T47D (cell line): Measurements from ENCODE around the gene MYB.

ENCODE experiments used
- DNase-seq, 2 experiments: peaks; one replicate each; pipeline versions ENCODE4 v3.0.0 to v3.0.0-alpha.2; 2011 to 2012; ENCODE audit warnings: low read depth in 1 of 2, low spot score in 1 of 2
- JUND ChIP-seq: IDR thresholded peaks from 2 replicates; pipeline ENCODE4 v1.6.1; 2012; ENCODE audit warnings: low read depth
- in situ Hi-C: cut with HindIII; loops from 2 replicates; pipeline ENCODE4 v1.10.0; 2016; ENCODE audit warnings: low sequenced_read_pairs, low pct_unique_long_range_greater_than_20kb

Gene MYB

DNA sequence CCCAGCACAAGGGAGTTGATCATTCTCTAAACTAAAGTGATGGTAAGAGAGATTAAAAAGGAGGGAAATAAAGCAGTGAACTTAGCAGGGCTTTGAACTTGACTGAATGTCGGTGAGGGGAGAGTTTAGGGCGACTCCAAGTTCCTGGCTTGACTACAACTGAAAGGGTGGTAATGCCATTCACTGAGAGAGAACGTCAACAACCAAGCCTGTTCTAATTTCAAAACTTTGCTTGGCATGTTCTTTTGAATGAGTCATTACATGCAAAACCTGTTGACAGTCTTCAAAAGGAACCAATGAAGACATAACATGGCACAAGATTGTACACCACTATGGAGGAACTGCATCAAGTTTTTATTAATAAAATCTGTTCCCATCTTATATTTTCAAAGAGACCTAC, 10.3 kb upstream of the MYB start:
- TF ChIP-seq JUND: no peak
- no peak for DNase-seq
- in situ Hi-C loops: no loop called here

DNA sequence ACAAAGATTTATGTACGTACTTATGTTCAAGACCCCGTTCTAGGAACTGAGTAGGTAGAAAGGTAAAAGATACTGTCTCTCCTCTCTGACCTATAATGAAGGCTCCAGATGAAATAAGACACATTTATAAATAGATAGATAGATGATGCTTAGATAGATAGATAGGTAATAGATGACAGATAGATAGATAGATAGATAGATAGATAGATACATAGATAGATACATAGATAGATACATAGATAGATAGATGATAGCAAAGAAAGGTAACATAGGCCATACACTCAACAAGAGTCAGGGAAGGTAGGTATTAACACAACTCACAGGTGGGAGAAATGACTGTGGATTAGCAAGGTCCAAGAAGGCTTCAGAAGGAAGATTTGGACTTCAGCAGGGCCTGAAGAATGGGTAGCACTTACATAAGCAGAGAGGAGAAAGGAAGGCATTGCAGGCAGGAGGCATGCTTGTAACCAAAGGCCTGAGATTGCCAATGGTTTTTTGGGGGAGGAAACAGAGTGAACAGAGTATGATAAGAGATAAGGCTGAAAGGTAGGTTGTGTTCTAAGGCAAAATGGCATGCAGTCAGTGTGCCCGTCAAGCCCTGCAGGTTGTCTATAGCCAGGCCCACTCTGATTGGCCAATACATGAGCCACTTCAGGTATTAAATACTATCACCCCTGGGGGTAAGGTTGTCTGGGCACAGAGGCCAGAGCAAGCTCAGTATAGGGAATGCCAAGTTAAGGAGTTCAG, 7.7 kb upstream of the MYB start:
- in situ Hi-C loops: no loop called here
- no peak for TF ChIP-seq JUND
- DNase-seq: peak in 1 of 2 experiments; percentile 8

DNA sequence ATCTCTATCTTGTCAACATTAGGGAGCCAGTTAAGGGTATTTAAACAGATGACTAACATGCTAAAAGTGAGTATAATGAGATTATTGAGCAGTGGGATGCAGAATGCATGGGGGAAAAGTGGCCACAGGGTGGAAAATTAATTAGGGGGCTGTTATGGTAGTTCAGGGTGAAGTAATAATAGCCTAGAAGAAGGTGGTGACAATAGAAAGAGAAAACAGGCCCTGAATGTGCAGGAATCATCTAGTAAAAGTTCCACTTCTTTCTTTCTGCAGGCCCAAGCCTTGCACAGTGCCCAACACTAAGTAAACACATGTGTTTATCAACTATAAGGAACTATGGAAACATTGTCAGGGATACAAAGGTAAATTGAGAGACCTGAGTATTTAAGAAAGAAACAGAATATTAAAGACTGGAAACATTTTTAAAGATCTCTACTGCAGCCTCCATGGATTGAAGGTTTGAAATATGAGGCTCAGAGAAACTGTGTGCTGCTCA, 7.1 kb upstream of the MYB start:
- DNase-seq: no peak
- in situ Hi-C loops: no loop called here
- no peak for TF ChIP-seq JUND

DNA sequence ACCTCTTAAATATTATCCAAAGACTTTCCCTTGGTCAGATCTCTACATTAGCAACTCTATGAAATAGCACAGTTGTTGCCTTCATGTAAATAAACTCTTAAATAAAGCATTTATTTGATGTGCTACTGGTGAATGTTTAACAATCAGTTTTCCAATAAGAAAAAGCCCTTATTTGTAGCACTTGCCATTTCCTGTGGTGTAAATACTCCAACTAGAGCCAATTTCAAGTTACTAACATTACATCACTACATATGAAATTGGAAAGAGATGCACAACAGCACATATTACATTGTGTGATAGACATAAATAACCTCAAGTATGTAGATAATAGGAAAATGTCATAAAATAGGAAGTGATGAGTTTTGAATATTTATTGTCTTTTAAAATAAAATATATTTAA, 5.0 kb upstream of the MYB start:
- TF ChIP-seq JUND: no peak
- DNase-seq: no peak
- in situ Hi-C loops: no loop called here

DNA sequence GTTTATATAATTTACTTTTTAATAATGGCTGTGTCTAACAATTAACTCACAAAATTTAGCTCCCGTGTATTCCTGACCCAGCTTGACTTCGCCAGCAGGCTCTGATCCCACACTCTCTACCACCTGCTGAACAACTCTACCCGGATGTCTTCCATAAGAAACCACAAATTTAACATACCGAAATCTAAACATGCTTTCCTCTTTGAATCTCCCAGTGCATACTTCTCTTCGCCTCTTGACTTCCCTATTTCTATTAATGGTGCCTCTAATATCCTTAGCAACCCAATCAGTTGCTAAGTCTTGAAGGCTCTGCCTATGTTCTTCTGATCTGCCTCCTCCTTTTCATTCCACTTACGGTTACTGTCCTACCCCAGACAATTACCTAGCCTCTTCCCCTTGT, 4.6 kb upstream of the MYB start:
- DNase-seq: no peak
- in situ Hi-C loops: no loop called here
- no peak for TF ChIP-seq JUND

DNA sequence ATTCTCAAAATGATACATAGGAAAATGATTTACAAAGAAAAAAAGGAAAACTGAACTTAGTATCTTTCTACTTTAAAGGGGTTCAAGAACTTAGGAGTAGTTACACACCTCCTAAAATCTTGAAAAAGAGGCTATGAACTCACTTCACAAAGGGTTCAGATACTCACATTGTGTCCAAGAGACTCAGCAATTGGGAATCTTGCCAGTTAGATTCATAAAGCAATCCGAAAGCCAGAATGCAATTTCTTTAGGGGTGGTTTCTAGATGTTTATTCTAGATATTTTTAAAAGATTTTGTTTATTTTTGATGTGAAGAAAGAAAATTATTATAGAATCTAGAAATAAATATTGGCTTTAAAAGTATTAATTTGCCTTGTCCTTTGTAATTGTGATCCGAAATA, 1.7 kb upstream of the MYB start:
- DNase-seq: no peak
- in situ Hi-C loops: no loop called here

DNA sequence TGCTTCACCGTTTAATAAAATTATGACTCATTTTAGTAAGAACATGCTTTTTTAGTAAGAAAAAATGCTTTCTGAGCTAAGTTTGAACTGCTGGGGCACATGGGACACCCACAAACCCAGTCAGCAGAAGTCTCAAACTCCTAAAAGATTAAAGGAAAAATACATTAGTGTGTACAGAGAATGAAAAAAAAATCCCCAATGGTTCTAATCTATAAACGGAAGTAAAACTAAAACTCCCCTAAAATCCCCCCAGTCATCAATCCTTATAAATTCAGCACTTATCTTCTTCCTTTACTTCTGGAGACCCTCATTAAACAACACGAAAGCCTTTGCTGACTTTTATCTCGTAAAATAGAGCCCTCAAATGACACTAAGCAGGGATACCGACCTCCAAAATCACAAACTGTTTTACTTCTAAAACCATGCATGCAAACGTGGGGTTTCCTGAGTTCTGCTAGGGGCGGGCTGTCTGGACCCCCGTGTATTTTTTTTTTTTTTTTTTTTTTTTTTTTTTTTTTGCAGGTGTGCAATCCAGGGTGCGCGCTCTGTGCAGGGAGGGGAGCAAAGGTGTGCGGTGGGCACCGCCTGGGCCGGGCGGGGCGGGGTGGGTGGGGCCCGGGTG, 1.1 kb upstream of the MYB start:
- DNase-seq: no peak
- no peak for TF ChIP-seq JUND
- in situ Hi-C loops: no loop called here

More for the DNA sequence above, 1.7 kb upstream of the MYB start:
- TF ChIP-seq JUND: no peak

DNA sequence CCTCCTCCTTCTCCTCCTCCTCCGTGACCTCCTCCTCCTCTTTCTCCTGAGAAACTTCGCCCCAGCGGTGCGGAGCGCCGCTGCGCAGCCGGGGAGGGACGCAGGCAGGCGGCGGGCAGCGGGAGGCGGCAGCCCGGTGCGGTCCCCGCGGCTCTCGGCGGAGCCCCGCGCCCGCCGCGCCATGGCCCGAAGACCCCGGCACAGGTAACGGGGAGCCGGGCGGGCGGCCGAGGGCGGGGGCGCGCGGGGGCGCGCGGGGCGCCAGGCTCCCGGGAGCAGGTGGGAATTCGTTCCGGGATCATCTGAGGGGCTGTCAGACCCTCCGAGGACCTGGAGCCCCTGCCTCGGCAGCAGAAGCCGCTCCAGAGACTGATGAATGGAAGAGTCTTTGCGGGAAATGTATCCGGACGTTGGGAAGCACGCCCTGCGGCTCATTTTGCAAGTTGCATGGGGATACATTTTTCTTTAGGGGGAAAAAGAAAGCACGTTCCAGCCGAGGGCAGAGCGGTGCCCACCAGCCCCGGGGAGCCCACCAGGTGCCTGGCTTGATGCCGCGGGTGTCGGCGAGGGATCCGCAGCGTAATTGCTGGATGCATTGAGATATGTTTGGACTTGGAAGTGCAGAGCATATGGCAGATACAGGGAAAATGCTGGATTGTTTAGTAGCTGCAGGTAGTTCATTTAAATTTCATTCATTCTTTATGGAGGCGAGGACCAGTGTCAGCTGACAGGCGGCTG, 394 bp downstream of the MYB start:
- in situ Hi-C loops: no loop called here
- peak in 1 of 2 experiments; percentile 17 for DNase-seq
- no peak for TF ChIP-seq JUND

DNA sequence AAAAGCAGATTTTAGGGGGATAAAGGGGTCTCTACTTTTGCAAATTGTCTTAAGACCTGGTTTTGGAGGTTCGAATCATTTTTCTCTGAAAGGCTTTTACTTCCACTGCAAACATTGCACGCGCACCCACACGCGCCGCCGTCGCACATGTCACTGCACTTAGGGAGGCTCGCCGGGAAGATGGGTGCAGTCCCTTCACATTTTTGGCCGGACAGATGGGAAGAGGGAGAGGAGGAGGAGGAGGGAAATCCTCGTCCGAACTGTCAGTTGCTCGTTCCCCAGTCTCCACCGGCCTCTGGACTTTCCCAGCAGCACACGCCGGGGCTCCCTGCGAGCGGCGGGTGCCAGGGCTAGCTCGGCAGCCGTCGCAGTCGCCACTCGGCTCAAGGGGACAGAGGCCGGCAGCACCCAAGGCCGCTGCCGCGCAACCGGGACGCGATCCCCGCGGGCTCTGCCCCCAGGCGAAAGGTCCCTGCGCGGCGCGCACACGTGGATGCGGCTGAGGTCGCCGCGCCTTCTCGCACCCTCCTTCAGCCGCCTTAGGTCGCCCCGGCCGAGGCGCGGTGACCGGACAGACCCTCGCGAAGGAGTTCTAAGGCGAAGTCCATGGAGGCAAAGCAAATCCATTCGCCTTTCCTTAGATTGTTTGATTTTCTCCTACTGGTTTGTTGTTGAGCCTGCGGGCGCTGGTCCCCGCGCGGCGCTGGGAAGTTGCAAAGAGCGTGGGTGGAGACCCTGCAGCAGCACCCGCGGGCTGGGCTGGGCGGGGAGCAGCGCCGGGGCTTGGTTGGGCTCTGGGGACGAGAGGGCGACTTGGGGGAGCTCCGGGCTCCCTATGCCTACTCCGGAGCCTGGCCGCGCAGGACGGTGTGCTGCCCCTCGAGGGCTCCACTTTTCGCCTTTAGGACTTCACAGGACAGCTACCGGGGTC, 1.2 kb downstream of the MYB start:
- TF ChIP-seq JUND: no peak
- in situ Hi-C loops: no loop called here
- peak in 1 of 2 experiments; percentile 28 for DNase-seq

DNA sequence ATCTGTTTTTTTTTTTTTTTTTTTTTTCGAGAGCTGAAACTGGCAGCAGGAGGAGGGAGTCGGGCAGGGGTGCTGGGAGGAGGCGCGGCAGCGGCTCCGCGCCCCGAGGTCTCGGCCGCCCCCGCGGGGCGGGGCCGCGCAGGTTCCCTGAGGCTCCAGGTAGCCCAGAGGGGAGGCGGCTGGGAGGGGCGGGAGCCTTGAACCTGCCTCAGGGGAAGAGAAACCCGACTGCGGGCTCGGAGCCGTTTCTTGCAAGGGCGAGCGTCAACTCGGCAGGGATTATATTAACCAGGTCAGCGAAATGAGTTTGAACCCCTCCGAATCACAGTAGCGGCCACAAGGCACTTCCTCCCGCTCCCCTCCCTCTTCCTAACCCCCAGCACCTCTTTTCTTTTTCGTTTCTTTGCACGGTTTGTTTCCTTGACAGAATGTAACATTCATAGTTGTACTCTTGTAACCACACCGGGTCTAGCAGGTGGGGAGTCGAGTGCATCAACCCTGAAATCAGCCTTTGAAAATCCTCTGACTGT, 2.0 kb downstream of the MYB start:
- TF ChIP-seq JUND: no peak
- in situ Hi-C loops: no loop called here
- DNase-seq: peak in 1 of 2 experiments; percentile 44

DNA sequence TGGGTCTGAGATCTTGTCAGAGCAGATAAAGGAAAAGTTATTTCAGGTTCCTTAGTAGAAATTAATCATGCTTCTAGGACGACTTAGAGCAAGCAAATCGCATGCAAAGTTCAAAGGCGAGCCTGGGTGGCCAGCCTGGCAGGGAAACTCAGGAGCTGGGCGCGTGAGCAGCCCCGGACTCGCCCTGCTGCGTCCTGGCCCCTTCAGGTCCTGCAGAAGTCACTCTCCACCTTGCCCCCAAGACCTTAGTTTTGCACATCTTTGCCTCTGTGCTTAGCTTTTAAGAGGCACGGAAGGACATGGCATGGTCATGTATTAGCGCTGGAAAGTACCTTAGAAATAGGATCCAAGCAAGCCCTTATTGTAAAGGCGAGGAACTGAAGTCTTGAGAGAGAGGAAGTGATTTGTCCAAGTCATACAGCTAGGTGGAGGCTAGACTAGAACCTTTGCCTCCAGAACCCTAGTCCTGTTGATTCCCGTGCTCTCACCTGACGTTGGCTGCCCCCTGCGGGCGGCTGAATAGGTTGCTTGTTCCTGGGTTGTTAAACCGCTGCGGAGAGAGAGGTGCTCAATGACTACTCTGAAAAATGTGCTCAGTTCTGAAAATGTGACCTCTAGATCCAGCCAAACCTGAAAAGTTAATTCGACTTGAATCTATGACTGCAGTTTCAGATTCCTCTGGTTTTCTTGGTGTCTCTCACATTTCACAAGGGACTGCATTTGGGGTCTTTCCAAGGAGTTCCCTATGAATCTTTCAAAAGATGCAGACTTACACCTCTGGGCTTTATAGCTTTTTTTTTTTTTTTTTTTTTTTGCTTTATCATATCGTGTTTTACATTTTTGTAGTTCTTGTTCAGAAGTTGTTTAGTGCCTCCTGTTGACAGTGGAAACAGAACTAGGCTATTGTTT, 2.7 kb downstream of the MYB start:
- DNase-seq: peak; percentile 41 to 91
- in situ Hi-C loops: no loop called here
- no peak for TF ChIP-seq JUND
